ENCODE measurements around the gene HIP1R. TPM values are rescaled to one million over a fixed set of nuclear protein-coding genes. Genes with fewer than 3 reads are reported as not detected.

The HIP1R gene
- total and polyA plus RNA-seq, 10 donors = 40.3 to 65.9 (median 49.0) TPM

- peak overlapping the region in 6 of 8 donors; percentile 38 to 91 (median 88) for H3K27ac ChIP-seq
- H3K4me3 ChIP-seq = peak overlapping the region; percentile 47 to 88 (median 70)
- peak; percentile 85 for DNase-seq
These were observed 945 bp upstream of the HIP1R start for GRCh38 chr12:122834104-122834920.

GRCh38 chr12:122835750-122836026, 431 bp downstream of the HIP1R start:
- Histone ChIP-seq H3K27ac (peak overlapping the region; percentile 70 to 91 (median 86)), H3K9me3 (no peaks in the 10 kb centered on the region), H3K27me3 (replicated peaks in 1 of 7) (peaks cover 0 to 7% (median 0%) of the 10 kb centered on the region in 7 donors), H3K4me3 (peak overlapping the region; percentile 61 to 88 (median 73)), H3K36me3 (peaks cover 0 to 13% (median 0%) of the 10 kb centered on the region in 6 donors), H3K4me1 (peaks cover 15 to 60% (median 32%) of the 10 kb centered on the region in 6 donors)
- 0 to 2% (median 1%) methylated on average over 23 to 43 of the region's 43 CpGs; no CpG with 5 or more reads in 2 of the 5 donors for WGBS, 5 donors
- no peak for TF ChIP-seq CTCF (IDR thresholded peaks at IDR 0.05 in 8 of 11, conservative IDR thresholded peaks at IDR 0.05 in 3 of 11)
- TF ChIP-seq POLR2A (IDR thresholded peaks at IDR 0.05) = no peak
- peak; percentile 89 for DNase-seq
- intact Hi-C loops (cut with DNase I; ENCODE audit: low total_unique reads) = no loop called here

More at GRCh38 chr12:122834104-122834920, 945 bp upstream of the HIP1R start:
- TF ChIP-seq POLR2AphosphoS5 (IDR thresholded peaks at IDR 0.05) (peak in 2 of 3 donors; percentile 61 to 62), POLR2A (IDR thresholded peaks at IDR 0.05) (no peak), CTCF (IDR thresholded peaks at IDR 0.05 in 8 of 11, conservative IDR thresholded peaks at IDR 0.05 in 3 of 11) (no peak)
- intact Hi-C loops (cut with DNase I; ENCODE audit: low total_unique reads) = no loop called here
- H3K4me1 ChIP-seq = peaks cover 15 to 46% (median 30%) of the 10 kb centered on the region in 6 donors
- H3K9me3 ChIP-seq = no peaks in the 10 kb centered on the region
- 15 to 18% (median 16%) methylated on average over 21 of the region's 21 CpGs for WGBS, 5 donors
- H3K36me3 ChIP-seq = peaks cover 0 to 4% (median 0%) of the 10 kb centered on the region in 6 donors
- H3K27me3 ChIP-seq (replicated peaks in 1 of 7) = peaks cover 0 to 7% (median 0%) of the 10 kb centered on the region in 7 donors

- intact Hi-C loops (cut with DNase I; ENCODE audit: low total_unique reads) = no loop called here
- Histone ChIP-seq H3K27me3 (replicated peaks in 1 of 7) (peaks cover 0 to 7% (median 0%) of the 10 kb centered on the region in 7 donors), H3K27ac (peak overlapping the region; percentile 70 to 91 (median 86)), H3K4me1 (peaks cover 15 to 66% (median 32%) of the 10 kb centered on the region in 6 donors), H3K9me3 (no peaks in the 10 kb centered on the region), H3K36me3 (peaks cover 0 to 18% (median 0%) of the 10 kb centered on the region in 6 donors), H3K4me3 (peak overlapping the region; percentile 61 to 88 (median 73))
- TF ChIP-seq CTCF (IDR thresholded peaks at IDR 0.05 in 8 of 11, conservative IDR thresholded peaks at IDR 0.05 in 3 of 11) (no peak), POLR2A (IDR thresholded peaks at IDR 0.05) (peak in 1 of 3 donors; percentile 44), POLR2AphosphoS5 (IDR thresholded peaks at IDR 0.05) (peak in 1 of 3 donors; percentile 63)
- 0 to 2% (median 1%) methylated on average over 34 to 42 of the region's 42 CpGs for WGBS, 5 donors
- DNase-seq = peak; percentile 86
These were observed 1.0 kb downstream of the HIP1R start for GRCh38 chr12:122836027-122836921.
